GM10248 (cell line): ENCODE results near the gene MSI2.

Experiments
- CTCF ChIA-PET: fragments of 300-600 bp; sonication (Branson Sonifier 250); formaldehyde crosslinking; extraction: SDS; loops from one replicate; lab custom pipeline; 2021; ENCODE audit warnings: antibody characterized with exemption; lab: Yijun Ruan, JAX
- POLR2A ChIA-PET: fragments of 350-650 bp; sonication (Branson Sonifier 250); formaldehyde crosslinking; extraction: SDS; loops from one replicate; lab custom pipeline; 2020; ENCODE audit warnings: antibody characterized with exemption; lab: Yijun Ruan, JAX
- DNase-seq: peaks from one replicate; pipeline ENCODE4 v3.0.0; 2012; ENCODE audit errors: extremely low spot score
- CTCF ChIP-seq: IDR thresholded peaks from 2 replicates; pipeline ENCODE4 v1.5.1; 2012; ENCODE audit warnings: mild to moderate bottlenecking, low read depth; ENCODE audit errors: extremely low read depth, missing control alignments, control extremely low read depth

Gene MSI2

GRCh38 chr17:57499648-57500049 is 243.3 kb downstream of the MSI2 start:
- no peak for DNase-seq
- POLR2A ChIA-PET, result no interaction called here
- no peak for TF ChIP-seq CTCF
- CTCF ChIA-PET, result interaction anchor here (1.1 to 1.2 kb wide), 2 partner anchors 28 to 228 kb away, joined by 3 read pairs; no protein-coding TSS in a partner anchor

GRCh38 chr17:57501016-57501415 is 244.7 kb downstream of the MSI2 start:
- CTCF ChIA-PET, result interaction anchor here (1.1 kb wide), 1 partner anchor 17 kb away, joined by 3 read pairs; no protein-coding TSS in a partner anchor
- TF ChIP-seq CTCF, result no peak

GRCh38 chr17:57502022-57502421 is 245.7 kb downstream of the MSI2 start:
- DNase-seq, result no peak
- CTCF ChIA-PET, result interaction anchor here (1.1 to 2.0 kb wide), 2 partner anchors 16 kb away, joined by 3 to 6 read pairs; no protein-coding TSS in a partner anchor
- TF ChIP-seq CTCF, result no peak

More at GRCh38 chr17:57501016-57501415, 244.7 kb downstream of the MSI2 start:
- POLR2A ChIA-PET, result no interaction called here
- no peak for DNase-seq

GRCh38 chr17:57502811-57503241 is 246.5 kb downstream of the MSI2 start:
- no peak for DNase-seq
- POLR2A ChIA-PET, result no interaction called here
- CTCF ChIA-PET, result interaction anchor here (1.3 to 2.0 kb wide), 2 partner anchors 16 to 260 kb away, joined by 5 to 6 read pairs; no protein-coding TSS in a partner anchor
- no peak for TF ChIP-seq CTCF

More at GRCh38 chr17:57502022-57502421, 245.7 kb downstream of the MSI2 start:
- POLR2A ChIA-PET, result no interaction called here

- no peak for TF ChIP-seq CTCF
- ChIA-PET CTCF (interaction anchor here (1.4 kb wide), 1 partner anchor 19 kb away, joined by 6 read pairs; no protein-coding TSS in a partner anchor), POLR2A (no interaction called here)
- no peak for DNase-seq
Measured at GRCh38 chr17:57504208-57504607, 247.9 kb downstream of the MSI2 start.

GRCh38 chr17:57505841-57506773 is 249.8 kb downstream of the MSI2 start:
- no peak for TF ChIP-seq CTCF
- no peak for DNase-seq
- ChIA-PET CTCF (interaction anchor here (1.0 kb wide), 3 partner anchors 15 to 263 kb away, joined by 3 to 4 read pairs (median 3); no protein-coding TSS in a partner anchor), POLR2A (no interaction called here)
